Stimulated activated CD4-positive, alpha-beta T cell treated with anti-CD3 and anti-CD28 coated beads, Interleukin-15, amount 100 ng/mL, for 1 hour (primary cell): ENCODE data around the gene FBL.
"Not testable (repeated sequence)": the region's sequence is repeated elsewhere in the genome, so short reads cannot be mapped to it uniquely, and the experiment has no call there.

Experiments used
- DNase-seq, 2 donors: peaks; one replicate each; pipeline ENCODE4 v3.0.0-alpha.2; 2020; ENCODE audit warnings: low read depth in 1 of 2, low spot score in 1 of 2

FBL gene

DNA sequence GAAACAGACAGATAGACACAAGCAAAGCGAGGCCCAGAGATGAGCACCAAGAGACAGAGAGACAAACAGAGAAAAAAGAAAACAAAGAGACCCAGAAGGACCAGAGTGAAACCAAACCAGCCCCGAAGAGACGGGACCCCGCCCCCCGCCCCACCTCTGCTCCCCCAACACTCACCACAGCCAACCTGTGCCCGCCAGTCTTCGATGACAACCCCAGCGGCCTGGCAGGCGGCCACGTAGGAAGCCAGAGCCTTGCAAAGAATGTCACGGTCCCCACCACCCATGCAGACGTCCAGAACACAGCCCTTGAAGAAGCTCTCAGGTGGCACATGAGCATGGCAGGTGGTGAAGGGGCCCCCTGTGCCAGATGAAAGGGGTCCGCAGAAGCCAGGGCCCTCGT is 31.3 kb upstream of the FBL start:
- not testable (repeated sequence) for DNase-seq

DNA sequence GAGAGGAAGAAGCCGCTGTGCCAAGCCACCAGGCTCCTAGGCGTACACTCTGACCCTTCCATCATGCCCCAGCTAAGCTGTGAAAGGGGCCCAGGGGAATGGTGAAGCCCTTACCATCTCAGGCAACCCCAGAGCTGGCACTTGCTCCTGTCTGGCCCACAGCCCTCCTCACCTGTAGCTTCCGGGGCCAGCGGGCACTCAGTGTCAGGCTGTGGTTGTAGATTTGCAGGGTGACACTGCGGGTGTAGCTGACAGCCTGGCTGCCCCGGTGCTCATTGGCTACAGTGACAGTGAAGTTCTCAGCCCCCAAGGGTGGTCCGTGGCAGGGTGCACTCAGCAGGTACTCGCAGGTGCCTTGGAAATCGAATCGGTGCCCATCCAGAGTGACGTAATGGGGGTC is 30.3 kb upstream of the FBL start:
- not testable (repeated sequence) for DNase-seq

DNA sequence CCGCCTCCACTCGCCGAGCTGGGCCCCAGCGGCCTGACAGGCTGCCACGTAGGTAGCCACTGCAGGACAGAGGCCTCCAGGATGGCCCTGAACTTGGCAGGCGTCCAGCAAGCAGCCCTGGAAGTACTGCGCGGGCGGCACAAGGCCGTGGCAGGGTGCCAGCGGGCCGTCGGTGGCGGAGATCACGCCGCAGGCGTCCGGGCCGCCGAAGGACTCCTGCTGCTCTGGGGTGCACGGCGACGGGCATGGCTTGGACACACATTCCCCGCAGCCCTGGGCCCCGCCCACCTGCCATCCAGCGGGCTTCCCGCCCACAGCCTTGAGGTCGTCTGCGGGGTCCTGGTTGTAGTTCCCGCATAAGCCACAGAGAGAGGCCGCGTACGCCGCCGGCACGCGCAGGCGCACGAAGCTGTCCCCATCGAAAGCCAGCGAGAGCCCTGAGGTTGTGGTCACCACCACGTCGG is 29.3 kb upstream of the FBL start:
- DNase-seq, result not testable (repeated sequence)

DNA sequence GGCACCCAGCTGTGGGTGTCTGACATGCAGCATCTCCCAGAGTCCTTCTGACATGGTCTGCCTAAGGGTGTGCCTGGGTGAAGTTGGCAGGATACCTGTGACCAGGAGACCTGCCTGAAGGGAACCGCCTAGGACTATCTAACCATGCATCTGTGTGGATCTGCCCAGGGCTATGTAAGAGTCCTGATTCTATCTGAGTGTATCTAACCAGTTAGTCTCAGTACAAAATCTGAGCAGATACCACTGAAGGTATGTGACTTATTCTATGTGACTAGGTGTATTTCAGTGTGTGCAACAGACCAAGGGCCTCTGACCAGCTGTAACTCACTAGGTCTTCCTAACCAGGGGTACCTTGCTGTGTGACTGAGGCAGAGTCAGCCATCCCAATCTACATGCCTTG is 28.2 kb upstream of the FBL start:
- DNase-seq, result no peak

DNA sequence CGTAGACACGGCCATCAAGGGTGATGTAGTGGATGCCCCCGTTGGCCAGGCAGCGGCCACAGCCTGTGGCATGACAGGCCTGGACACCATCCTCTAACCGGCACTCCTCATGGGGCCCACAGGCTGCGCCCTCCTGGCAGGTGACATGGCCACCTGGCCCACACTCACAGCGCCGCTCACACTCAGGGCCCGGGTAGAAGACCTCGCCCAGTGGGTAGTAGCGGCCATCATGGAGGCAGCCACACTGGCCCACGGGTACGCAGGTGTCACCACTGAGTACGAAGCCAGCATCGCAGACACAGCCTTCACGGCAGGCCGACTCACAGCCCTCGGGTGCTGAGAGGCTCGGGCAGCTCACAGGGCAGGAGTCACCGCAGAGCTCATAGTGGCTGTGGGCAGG is 27.2 kb upstream of the FBL start:
- no peak for DNase-seq

DNA sequence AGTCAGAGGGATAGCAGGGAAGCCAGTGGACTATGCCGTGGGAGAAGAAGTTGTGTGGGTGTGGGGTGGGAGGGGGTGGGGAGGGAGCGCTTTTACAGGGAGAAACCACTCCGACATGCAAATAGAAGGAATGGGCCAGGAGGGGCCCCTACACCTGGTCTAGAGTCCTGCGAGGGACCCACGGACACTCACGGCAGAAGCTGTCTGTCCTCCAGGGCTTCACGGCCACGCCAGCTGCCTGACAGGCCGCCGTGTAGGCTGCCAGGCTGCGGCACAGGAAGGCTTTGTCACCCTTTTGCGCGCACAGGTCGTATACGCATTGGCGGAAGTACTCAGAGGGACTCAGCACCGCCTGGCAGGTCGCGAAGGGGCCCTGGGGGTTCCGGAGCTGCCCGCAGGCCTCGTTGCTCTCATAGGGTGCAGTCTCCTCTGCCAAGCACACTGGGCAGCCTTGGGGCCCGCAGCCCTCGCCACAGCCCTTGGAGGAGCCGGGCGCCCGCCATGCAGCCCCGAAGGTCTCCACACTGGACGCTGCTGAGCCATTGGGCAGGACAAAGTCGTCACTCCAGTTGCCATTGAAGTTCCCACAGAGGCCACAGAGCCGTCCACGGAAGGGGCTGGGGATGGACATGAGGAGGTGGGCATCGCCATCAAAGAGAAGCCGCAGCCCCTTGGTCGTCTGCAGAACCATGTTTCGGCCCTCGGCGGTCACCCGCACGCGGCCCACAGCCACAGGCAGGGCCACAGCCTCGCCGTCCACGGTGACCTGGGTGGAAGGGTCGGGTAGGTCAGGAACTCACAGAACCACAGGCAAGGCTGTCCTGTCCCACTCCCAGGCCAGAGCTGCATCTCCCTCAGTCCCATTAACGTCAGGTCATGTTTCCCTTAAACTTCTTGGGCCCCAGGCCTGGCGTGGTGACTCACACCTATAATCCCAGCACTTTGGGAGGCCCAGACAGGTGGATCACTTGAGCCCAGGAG is 26.0 kb upstream of the FBL start:
- no peak for DNase-seq

DNA sequence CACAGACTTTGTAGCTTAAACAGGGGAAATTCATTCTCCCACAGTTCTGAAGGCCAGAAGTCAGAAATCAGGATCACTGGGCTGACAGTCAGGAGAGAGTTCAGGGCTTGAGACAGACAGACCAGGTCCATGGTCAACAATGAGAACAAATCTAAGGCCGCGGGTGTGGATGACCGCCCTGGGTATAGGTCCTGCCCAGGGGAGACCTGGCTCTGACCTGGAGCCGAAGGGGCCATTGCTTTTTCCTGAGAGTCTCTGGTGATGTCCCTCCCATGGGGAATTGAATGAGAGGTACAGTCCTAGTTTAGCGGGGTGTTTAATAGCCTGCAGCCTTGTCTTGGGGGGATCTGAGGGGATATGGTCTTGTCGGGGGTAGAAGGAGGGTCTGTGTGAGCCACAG is 25.2 kb upstream of the FBL start:
- DNase-seq, result no peak

DNA sequence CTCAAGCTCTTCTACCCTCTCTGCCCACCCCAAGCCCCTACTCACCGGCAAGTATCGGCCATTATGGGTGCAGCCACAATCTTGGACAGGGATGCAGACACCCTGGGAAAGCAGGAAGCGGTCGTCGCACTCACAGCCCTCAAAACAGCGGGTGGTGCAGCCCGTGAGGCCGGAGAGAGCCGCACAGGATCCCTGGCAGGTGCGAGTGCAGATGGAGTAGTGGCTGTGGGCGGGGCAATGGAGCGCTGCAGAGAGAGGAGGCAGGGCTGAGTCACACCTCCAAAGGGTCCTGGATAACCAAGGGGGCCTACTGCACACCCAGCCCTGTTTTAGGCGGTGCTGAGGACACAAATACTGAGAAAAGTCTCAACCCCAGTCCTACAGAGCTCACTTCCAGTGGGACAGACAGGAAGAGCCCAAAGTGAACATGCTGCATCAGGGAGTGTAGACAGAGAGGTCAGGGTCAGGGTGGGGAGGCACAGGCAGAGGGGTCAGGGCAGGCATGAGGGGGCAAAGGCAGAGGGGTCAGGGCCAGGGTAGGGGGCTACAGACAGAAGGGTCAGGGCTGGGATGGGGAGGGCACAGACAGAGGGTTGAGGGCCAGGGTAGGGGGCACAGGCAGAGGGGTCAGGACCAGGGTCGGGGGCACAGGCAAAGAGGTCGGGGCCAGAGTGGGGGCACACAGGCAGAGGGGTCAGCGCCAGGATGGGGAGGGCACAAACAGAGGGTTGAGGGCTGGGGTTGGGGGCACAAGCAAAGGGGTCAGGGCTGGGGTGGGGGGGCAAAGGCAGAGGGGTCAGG is 24.2 kb upstream of the FBL start:
- no peak for DNase-seq

DNA sequence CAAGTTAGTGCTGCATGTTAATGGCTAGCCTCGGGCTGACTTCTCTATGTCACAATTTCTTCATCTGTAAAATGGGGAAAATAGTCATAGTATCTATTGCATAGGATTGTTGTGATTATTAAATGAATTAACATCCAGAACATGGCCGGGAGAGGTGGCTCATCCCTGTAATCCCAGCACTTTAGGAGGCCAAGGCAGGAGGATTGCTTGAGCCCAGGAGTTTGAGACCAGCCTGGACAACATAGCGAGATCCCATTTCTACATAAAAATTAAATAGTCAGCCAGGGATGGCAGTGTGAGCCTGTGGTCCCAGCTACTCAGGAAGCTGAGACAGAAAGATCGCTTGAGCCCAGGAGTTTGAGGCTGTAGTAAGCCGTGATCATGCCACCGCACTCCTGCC is 21.8 kb upstream of the FBL start:
- no peak for DNase-seq

DNA sequence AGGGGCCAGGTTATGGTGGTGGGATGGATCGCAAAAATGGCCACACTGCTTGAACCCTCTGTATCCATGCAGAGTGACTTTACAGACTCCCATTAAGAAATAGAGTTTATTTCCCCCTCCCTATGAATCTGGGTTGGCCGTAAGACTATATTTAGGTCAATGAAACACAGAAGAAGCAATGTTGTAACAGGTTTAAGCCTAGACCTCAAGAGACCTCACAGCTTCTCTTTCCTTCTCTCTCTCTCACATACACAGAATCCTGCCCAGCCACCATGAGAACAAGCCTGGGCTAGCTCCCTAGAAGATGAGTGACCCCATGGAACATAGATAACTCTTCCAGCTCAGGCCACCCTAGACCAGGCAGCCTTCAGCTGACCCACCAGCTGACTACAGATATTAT is 21.0 kb upstream of the FBL start:
- DNase-seq, result no peak

DNA sequence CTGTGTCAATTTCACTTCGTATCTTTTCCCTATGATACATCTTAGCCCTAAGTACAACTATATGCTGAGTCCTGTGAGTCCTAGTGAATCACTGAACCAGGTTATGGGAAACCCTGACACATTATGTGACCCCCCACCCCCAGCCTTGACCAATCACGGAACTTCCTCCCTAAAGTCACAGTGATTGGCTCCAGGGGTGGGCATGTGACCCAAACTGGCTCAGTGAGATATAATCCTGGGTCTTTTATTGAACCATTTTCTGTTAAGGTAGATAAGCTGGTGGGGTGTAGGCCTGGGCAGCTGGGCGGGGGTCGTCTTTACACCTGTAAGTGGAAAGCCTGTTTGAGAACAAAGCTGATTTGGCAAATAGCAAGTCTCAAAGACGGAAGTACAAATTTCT is 19.8 kb upstream of the FBL start:
- no peak for DNase-seq

DNA sequence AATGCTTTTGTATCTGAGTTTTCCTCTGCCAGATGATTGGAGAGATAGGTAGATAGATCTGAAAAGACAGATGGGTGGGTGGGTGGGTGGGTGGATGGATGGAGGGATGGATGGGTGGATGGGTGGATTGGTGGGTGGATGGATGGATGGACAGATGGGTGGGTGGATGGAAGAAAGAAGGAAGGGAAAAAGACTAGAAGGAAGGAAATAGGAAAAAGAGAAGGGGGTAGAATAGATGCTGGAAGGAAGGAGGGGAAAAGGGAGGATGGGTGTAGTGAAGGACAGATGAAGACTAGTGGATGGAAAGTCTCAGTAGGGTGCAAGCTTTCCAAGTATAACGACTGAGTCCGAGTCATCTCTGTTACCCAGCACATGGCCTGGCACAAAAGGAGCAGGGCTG is 19.0 kb upstream of the FBL start:
- no peak for DNase-seq

DNA sequence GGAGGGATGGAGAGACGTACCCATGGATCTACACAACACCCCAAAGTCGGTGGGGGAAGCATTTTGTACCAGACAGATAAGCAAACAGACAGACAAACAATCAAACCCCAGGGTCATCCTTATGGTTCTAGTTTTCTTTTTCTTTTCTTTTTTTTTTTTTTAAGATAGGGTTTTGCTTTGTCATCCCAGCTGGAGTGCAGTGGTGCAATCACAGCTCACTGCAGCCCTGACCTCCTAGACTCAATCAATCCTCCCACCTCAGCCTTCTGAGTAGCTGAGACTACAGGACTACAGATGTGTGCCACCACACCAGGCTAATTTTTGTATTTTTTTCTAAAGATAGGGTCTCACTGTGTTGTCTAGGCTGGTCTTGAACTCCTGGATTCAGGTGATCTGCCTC is 17.9 kb upstream of the FBL start:
- no peak for DNase-seq

DNA sequence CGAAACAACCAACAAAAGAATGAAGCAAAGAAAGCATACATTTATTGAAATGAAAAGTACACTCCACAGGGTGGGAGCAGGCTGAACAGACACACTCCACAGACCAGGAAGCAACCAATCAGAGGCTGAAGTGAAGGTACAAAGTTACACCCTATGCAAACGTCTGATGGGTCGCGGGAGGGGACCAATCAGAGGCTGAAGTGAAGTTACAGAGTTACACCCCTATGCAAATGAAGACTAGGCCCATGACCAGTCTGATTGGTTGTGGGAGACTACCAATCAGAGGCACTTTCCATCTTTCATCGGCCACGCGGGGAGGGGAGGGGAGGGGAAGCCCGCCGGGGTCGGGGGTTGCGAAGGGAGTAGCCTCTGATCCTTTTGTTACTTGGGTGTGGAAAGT is 12.4 kb upstream of the FBL start:
- no peak for DNase-seq

DNA sequence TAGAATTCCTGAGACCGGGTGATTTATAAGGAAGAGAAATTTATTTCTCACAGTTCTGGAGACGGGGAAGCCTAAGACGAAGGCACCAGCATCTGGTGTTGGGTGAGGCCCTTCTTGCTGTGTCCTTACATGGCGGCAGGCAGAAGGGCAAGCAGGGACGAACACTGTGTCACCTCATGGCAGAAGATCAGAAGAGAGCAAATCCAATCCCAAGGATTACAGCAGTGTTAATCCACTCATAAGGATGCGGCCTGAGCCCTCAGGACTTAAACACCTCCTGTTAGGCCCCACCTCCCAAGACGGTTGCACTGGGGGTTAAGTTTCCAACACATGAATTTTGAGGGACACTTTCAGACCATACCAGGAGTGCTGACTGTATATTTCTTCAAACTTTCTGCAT is 6.7 kb upstream of the FBL start:
- no peak for DNase-seq

DNA sequence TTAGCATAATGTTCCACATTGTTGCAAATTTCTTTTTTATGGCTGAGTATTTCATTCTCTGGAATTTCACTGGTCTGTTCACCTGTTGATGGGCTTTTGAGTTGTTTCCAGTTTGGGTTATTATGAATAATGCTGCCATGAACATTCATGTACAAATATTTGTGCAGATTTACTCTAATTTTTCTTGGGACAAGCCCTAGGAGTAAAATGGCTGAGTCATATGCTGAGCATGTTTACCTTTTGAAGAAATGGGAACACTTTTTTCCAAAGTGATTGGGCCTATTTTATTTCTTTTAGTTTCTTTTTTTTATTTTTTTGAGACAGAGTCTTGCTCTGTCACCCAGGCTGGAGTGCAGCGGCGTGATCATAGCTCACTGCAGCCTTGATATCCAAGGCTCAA is 4.7 kb upstream of the FBL start:
- DNase-seq, result no peak

DNA sequence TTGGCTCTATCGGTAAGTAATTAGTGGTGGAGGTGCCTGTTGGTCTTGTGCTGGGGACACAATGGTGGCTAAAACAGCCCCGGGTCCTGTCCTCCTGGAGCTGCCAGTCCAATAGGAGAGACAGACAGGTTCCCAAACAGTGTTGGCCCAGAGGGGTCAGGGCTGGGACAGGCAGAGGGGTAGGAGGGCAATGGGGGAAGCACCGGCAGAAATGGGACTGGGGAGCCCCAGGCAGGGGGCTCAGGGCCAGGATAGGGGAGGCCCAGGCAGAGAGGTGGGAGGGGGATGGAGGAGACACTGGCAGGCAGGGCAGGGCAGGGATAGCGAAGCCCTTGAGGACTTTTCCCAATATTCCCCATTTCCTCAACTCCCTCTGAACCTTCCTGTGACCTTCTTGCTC is 2.2 kb upstream of the FBL start:
- DNase-seq, result no peak

DNA sequence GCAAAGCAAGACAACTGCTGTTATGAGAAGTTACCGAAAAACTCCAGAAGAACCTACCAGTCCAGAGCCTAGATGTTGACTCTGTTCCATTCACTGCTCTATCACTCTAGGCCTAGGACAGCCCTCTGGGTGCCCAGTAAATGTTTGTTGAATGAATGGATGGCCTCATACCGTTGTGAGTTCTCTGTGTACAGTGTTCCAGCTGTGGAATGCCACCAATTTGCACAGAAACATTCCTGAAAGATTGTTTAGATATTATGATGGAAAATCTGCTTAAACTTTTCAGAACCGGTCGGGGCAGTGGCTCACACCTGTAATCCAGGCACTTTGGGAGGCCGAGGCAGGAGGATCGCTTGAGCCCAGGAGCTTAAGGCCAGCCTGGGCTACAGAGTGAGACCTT is 1.3 kb upstream of the FBL start:
- DNase-seq, result no peak

DNA sequence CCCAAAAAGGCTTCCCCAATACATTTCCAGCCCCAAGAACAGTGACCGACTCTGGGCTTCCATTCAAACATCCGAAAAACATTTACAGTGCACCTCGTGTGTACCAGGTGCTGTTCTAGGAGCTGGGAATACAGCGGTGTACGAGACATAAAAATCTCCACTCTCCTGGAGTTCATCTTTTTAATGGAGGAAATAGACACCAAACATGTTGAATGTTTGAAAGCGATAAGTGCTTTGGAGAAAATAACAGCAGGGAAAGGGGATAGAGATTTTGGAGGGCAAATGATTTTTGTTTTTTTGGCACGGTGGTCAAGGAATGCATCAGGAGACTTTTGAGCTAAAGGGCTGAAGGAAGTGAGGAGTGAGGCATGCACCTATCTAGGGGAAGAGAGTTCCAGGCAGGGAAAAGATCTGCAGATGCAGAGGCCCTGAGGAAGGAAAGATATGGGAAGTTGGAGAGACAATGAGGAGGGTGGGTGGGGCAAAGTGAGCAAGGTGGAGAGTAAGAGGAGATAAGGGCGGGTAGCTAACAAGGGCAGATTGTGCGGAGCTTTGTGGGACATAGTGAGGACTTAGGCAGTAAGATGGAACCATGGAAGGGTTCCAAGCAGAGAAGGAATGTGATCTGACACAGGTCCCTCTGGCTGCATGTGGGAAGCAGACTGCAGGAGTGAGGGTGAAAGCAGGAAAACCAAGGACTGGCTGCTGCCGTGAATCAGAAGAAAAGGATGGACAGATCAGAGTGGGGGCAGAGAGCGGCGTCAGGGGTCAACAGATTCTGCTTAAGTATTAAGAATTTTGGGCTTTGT is 703 bp upstream of the FBL start:
- no peak for DNase-seq

DNA sequence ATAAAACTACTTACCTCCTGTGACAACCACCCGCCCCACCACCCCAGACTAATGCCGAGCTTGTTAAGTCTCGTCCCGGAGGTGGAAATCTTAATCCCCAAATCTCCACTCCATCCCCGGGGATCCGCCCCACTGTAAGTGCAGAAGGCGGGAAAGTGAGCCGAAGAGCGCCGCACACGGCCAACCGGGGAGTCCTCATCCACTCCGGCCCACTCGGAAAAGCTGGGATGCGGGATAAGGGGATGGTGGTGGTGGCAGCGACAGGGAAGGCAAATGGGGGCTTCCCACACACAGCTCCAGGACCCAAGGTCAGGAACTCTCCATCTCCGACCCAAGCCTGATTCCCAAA is 621 bp downstream of the FBL start:
- DNase-seq, result no peak

DNA sequence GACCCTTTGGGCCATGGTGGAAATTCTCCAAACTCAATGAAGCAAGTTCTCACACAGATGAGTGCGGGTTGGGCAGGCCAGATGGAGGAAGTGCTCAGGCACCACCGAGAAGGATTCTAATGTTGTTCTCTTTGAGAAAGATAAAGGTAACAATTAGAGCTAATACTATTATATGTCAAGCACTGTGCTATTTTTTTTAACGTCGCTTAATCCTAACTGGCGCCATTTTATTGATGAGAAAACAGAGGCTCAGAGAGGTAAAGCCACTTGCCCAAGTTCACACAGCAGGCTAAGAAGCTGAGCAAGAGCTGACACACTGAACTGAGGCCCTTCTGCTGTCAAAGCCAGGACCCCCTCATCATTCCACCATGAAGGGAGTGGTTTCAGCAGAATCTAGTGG is 1.0 kb downstream of the FBL start:
- DNase-seq, result no peak
